Stimulated activated effector memory CD8-positive, alpha-beta T cell treated with anti-CD3 and anti-CD28 coated beads, Interleukin-12 subunit alpha, Interleukin-12 subunit beta, amount 100 ng/mL, for 72 hours (primary cell): ENCODE measurements around the gene SLIT1.

ENCODE experiments used
- ATAC-seq: fragments of 150-1000 bp; cut with Tn5 transposase; 2 replicates; pipeline ENCODE4 v1.10.0; 2021
- DNase-seq, 2 donors: peaks; one replicate each; pipeline ENCODE4 v3.0.0; 2021 to 2022; ENCODE audit warnings: low spot score in 2 of 2
- H3K27ac Mint-ChIP-seq: one replicate; pipeline ENCODE4 v1.8.0; 2022; ENCODE audit warnings: mild to moderate bottlenecking, mixed read lengths
- H3K36me3 Mint-ChIP-seq: one replicate; pipeline ENCODE4 v1.8.0; 2022; ENCODE audit warnings: mild to moderate bottlenecking, mixed read lengths
- H3K4me1 Mint-ChIP-seq: one replicate; pipeline ENCODE4 v1.8.0; 2022; ENCODE audit warnings: mixed read lengths
- H3K4me3 Mint-ChIP-seq: one replicate; pipeline ENCODE4 v1.8.0; 2022; ENCODE audit warnings: mild to moderate bottlenecking, mixed read lengths
- H3K9me3 Mint-ChIP-seq: one replicate; pipeline ENCODE4 v1.8.0; 2022; ENCODE audit warnings: mixed read lengths

The SLIT1 gene

GRCh38 chr10:97127509-97127908, 58.2 kb downstream of the SLIT1 start:
- Mint-ChIP-seq H3K36me3 (no peaks in the 10 kb centered on the region), H3K9me3 (no peaks in the 10 kb centered on the region)

GRCh38 chr10:97124211-97124610, 61.5 kb downstream of the SLIT1 start:
- Mint-ChIP-seq H3K4me3 (no peak overlapping the region), H3K9me3 (no peaks in the 10 kb centered on the region), H3K36me3 (no peaks in the 10 kb centered on the region), H3K4me1 (no peaks in the 10 kb centered on the region), H3K27ac (no peak overlapping the region)
- ATAC-seq: no peak
- DNase-seq: no peak

More at GRCh38 chr10:97127509-97127908, 58.2 kb downstream of the SLIT1 start:
- Mint-ChIP-seq H3K27ac (no peak overlapping the region), H3K4me1 (peaks cover 5% of the 10 kb centered on the region), H3K4me3 (no peak overlapping the region)
- DNase-seq (no peak), ATAC-seq (no peak)

- no peak overlapping the region for H3K27ac Mint-ChIP-seq
- H3K4me3 Mint-ChIP-seq: no peak overlapping the region
- no peaks in the 10 kb centered on the region for H3K36me3 Mint-ChIP-seq
- ATAC-seq (no peak), DNase-seq (no peak)
- no peaks in the 10 kb centered on the region for H3K9me3 Mint-ChIP-seq
- H3K4me1 Mint-ChIP-seq: no peaks in the 10 kb centered on the region
These were observed 62.0 kb downstream of the SLIT1 start for GRCh38 chr10:97123765-97124164.

- no peak for ATAC-seq
- H3K9me3 Mint-ChIP-seq: no peaks in the 10 kb centered on the region
- H3K27ac Mint-ChIP-seq: no peak overlapping the region
- DNase-seq: no peak
- no peaks in the 10 kb centered on the region for H3K36me3 Mint-ChIP-seq
- H3K4me3 Mint-ChIP-seq: no peak overlapping the region
- peaks cover under 1% of the 10 kb centered on the region for H3K4me1 Mint-ChIP-seq
These were observed 64.7 kb downstream of the SLIT1 start for GRCh38 chr10:97121041-97121440.

GRCh38 chr10:97120370-97120769, 65.4 kb downstream of the SLIT1 start:
- Mint-ChIP-seq H3K36me3 (no peaks in the 10 kb centered on the region), H3K9me3 (no peaks in the 10 kb centered on the region), H3K27ac (no peak overlapping the region), H3K4me3 (no peak overlapping the region), H3K4me1 (peaks cover 4% of the 10 kb centered on the region)
- ATAC-seq (no peak), DNase-seq (no peak)

- H3K9me3 Mint-ChIP-seq: no peaks in the 10 kb centered on the region
- no peaks in the 10 kb centered on the region for H3K36me3 Mint-ChIP-seq
- DNase-seq (no peak), ATAC-seq (no peak)
- peaks cover 4% of the 10 kb centered on the region for H3K4me1 Mint-ChIP-seq
- no peak overlapping the region for H3K4me3 Mint-ChIP-seq
- H3K27ac Mint-ChIP-seq: no peak overlapping the region
These were observed 66.6 kb downstream of the SLIT1 start for GRCh38 chr10:97119058-97119745.

GRCh38 chr10:97117372-97117771, 68.4 kb downstream of the SLIT1 start:
- H3K4me3 Mint-ChIP-seq: no peak overlapping the region
- no peaks in the 10 kb centered on the region for H3K9me3 Mint-ChIP-seq
- H3K4me1 Mint-ChIP-seq: peaks cover 4% of the 10 kb centered on the region
- DNase-seq (no peak), ATAC-seq (no peak)
- no peak overlapping the region for H3K27ac Mint-ChIP-seq
- no peaks in the 10 kb centered on the region for H3K36me3 Mint-ChIP-seq

GRCh38 chr10:97116462-97117162, 69.1 kb downstream of the SLIT1 start:
- Mint-ChIP-seq H3K9me3 (no peaks in the 10 kb centered on the region), H3K27ac (no peak overlapping the region), H3K4me3 (no peak overlapping the region), H3K4me1 (peaks cover 4% of the 10 kb centered on the region), H3K36me3 (no peaks in the 10 kb centered on the region)
- DNase-seq: no peak
- ATAC-seq: no peak

- Mint-ChIP-seq H3K36me3 (no peaks in the 10 kb centered on the region), H3K27ac (peak overlapping the region; percentile 3), H3K9me3 (no peaks in the 10 kb centered on the region), H3K4me3 (no peak overlapping the region), H3K4me1 (peaks cover 4% of the 10 kb centered on the region)
- ATAC-seq (no peak), DNase-seq (no peak)
These were observed 69.9 kb downstream of the SLIT1 start for GRCh38 chr10:97115846-97116245.

- Mint-ChIP-seq H3K9me3 (no peaks in the 10 kb centered on the region), H3K36me3 (no peaks in the 10 kb centered on the region), H3K27ac (no peak overlapping the region), H3K4me1 (peaks cover 26% of the 10 kb centered on the region), H3K4me3 (no peak overlapping the region)
- no peak for DNase-seq
- no peak for ATAC-seq
These were observed 74.1 kb downstream of the SLIT1 start for GRCh38 chr10:97111615-97112014.

GRCh38 chr10:97109547-97109946, 76.2 kb downstream of the SLIT1 start:
- Mint-ChIP-seq H3K4me3 (no peak overlapping the region), H3K27ac (no peak overlapping the region), H3K4me1 (peaks cover 22% of the 10 kb centered on the region), H3K9me3 (no peaks in the 10 kb centered on the region), H3K36me3 (no peaks in the 10 kb centered on the region)
- no peak for DNase-seq
- no peak for ATAC-seq

- no peak overlapping the region for H3K27ac Mint-ChIP-seq
- ATAC-seq (no peak), DNase-seq (no peak)
- H3K36me3 Mint-ChIP-seq: no peaks in the 10 kb centered on the region
- H3K4me3 Mint-ChIP-seq: no peak overlapping the region
- H3K4me1 Mint-ChIP-seq: peaks cover 22% of the 10 kb centered on the region
- no peaks in the 10 kb centered on the region for H3K9me3 Mint-ChIP-seq
These were observed 78.2 kb downstream of the SLIT1 start for GRCh38 chr10:97107551-97107950.

- Mint-ChIP-seq H3K36me3 (no peaks in the 10 kb centered on the region), H3K4me1 (peaks cover 26% of the 10 kb centered on the region), H3K27ac (no peak overlapping the region), H3K9me3 (no peaks in the 10 kb centered on the region), H3K4me3 (no peak overlapping the region)
- ATAC-seq (no peak), DNase-seq (no peak)
These were observed 79.6 kb downstream of the SLIT1 start for GRCh38 chr10:97106207-97106606.

GRCh38 chr10:97105303-97105702, 80.5 kb downstream of the SLIT1 start:
- Mint-ChIP-seq H3K36me3 (no peaks in the 10 kb centered on the region), H3K4me1 (peaks cover 26% of the 10 kb centered on the region), H3K27ac (no peak overlapping the region), H3K9me3 (no peaks in the 10 kb centered on the region), H3K4me3 (no peak overlapping the region)
- DNase-seq (no peak), ATAC-seq (no peak)

GRCh38 chr10:97103316-97104080, 82.3 kb downstream of the SLIT1 start:
- no peaks in the 10 kb centered on the region for H3K36me3 Mint-ChIP-seq
- H3K4me1 Mint-ChIP-seq: peaks cover 27% of the 10 kb centered on the region
- H3K27ac Mint-ChIP-seq: no peak overlapping the region
- H3K4me3 Mint-ChIP-seq: no peak overlapping the region
- H3K9me3 Mint-ChIP-seq: no peaks in the 10 kb centered on the region
- no peak for ATAC-seq
- no peak for DNase-seq

- H3K4me3 Mint-ChIP-seq: no peak overlapping the region
- no peaks in the 10 kb centered on the region for H3K9me3 Mint-ChIP-seq
- ATAC-seq: peak; percentile 31
- no peak overlapping the region for H3K27ac Mint-ChIP-seq
- no peak for DNase-seq
- no peaks in the 10 kb centered on the region for H3K36me3 Mint-ChIP-seq
- peaks cover 27% of the 10 kb centered on the region for H3K4me1 Mint-ChIP-seq
These were observed 83.3 kb downstream of the SLIT1 start for GRCh38 chr10:97102441-97102840.
